Neural crest cell (in vitro differentiated cells): ENCODE measurements around the gene ZC3H4. TPM values are rescaled to one million over a fixed set of nuclear protein-coding genes. Genes with fewer than 3 reads are reported as not detected.
"Not testable (repeated sequence)": the region's sequence is repeated elsewhere in the genome, so short reads cannot be mapped to it uniquely, and the experiment has no call there.

Source experiments
- DNase-seq: peaks from one replicate; pipeline ENCODE4 v3.0.0; 2021; ENCODE audit warnings: low read depth, mixed read lengths, low spot score
- H3K27ac Mint-ChIP-seq: one replicate; pipeline ENCODE4 v1.8.0; 2021; ENCODE audit warnings: mild to moderate bottlenecking, mixed read lengths; ENCODE audit not compliant: unreplicated experiment
- H3K27me3 Mint-ChIP-seq: 2 replicates; pipeline ENCODE4 v1.8.0; 2021; ENCODE audit warnings: low read depth, mild to moderate bottlenecking, mixed read lengths
- H3K36me3 Mint-ChIP-seq: 2 replicates; pipeline ENCODE4 v1.8.0; 2021; ENCODE audit warnings: low read depth, mild to moderate bottlenecking, mixed read lengths
- H3K4me1 Mint-ChIP-seq: 2 replicates; pipeline ENCODE4 v1.8.0; 2021; ENCODE audit warnings: mixed read lengths
- H3K4me3 Mint-ChIP-seq: one replicate; pipeline ENCODE4 v1.8.0; 2021; ENCODE audit warnings: mild to moderate bottlenecking, mixed read lengths
- H3K9me3 Mint-ChIP-seq: 2 replicates; pipeline ENCODE4 v1.8.0; 2021; ENCODE audit warnings: mixed read lengths
- total RNA-seq: library from RNA; stranded (reverse); gene quantifications from 2 replicates; pipeline ENCODE4 v1.2.1, GENCODE V29; 2021
- TF ChIP-seq, protein P1 (sequence below): fragments of 200-600 bp; sonication (generic); conservative IDR thresholded peaks from 2 replicates; pipeline ENCODE4 v1.5.0; 2021; ENCODE audit warnings: antibody characterized with exemption, mild to moderate bottlenecking

ZC3H4 gene
- total RNA-seq, 1 donor from 2014 or later, result 104 TPM

DNA sequence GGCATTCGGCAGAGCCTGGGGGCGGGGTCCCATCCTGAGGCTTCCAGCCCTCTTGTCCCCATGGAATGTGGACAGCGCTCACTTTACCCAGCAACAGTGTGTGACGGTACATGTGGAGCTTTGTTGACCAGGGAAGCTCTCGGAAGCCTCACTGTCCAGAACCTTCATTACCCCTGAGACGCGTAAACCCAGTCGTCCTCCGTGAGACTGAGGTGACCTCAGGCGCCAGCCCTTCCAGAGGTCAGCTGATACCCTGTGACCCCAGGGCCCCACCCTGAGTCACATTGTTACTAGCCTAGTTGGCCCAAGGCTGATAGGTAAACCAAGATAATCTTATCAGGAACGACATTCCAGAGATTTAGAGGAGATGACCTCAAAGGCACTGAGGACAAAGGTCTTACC lies 55.0 kb downstream of the ZC3H4 start:
- H3K4me1 Mint-ChIP-seq, result peaks cover 11% of the 10 kb centered on the region
- H3K36me3 Mint-ChIP-seq, result no peaks in the 10 kb centered on the region
- H3K9me3 Mint-ChIP-seq, result no peaks in the 10 kb centered on the region
- DNase-seq, result no peak
- H3K4me3 Mint-ChIP-seq, result no peak overlapping the region
- TF ChIP-seq, protein P1, sequence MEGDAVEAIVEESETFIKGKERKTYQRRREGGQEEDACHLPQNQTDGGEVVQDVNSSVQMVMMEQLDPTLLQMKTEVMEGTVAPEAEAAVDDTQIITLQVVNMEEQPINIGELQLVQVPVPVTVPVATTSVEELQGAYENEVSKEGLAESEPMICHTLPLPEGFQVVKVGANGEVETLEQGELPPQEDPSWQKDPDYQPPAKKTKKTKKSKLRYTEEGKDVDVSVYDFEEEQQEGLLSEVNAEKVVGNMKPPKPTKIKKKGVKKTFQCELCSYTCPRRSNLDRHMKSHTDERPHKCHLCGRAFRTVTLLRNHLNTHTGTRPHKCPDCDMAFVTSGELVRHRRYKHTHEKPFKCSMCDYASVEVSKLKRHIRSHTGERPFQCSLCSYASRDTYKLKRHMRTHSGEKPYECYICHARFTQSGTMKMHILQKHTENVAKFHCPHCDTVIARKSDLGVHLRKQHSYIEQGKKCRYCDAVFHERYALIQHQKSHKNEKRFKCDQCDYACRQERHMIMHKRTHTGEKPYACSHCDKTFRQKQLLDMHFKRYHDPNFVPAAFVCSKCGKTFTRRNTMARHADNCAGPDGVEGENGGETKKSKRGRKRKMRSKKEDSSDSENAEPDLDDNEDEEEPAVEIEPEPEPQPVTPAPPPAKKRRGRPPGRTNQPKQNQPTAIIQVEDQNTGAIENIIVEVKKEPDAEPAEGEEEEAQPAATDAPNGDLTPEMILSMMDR, result no peak
- peak overlapping the region; percentile 19 for H3K27ac Mint-ChIP-seq
- no peaks in the 10 kb centered on the region for H3K27me3 Mint-ChIP-seq

DNA sequence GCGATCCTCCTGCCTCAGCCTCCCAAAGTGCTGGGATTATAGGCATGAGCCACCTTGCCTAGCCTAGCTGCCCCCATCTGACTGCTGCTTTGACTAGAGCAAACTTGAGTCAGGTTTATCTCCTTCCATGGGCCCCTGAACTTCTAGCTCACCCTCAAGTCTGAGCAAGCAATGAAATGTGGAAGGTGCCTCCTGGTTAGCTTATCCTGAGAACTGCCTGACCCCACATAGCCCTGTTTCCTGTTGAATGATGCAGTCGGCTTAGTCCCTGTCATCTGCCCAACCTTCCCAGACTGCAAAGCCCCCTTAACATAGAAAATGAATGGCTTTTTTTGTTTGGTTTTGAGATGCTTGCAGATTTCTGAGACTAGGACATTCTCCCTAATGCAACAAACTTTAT lies 56.2 kb downstream of the ZC3H4 start:
- peak overlapping the region; percentile 12 for H3K4me3 Mint-ChIP-seq
- H3K4me1 Mint-ChIP-seq, result peaks cover 11% of the 10 kb centered on the region
- H3K9me3 Mint-ChIP-seq, result no peaks in the 10 kb centered on the region
- no peak for DNase-seq
- H3K36me3 Mint-ChIP-seq, result no peaks in the 10 kb centered on the region
- H3K27me3 Mint-ChIP-seq, result no peaks in the 10 kb centered on the region
- no peak overlapping the region for H3K27ac Mint-ChIP-seq
- TF ChIP-seq, protein P1, result no peak

DNA sequence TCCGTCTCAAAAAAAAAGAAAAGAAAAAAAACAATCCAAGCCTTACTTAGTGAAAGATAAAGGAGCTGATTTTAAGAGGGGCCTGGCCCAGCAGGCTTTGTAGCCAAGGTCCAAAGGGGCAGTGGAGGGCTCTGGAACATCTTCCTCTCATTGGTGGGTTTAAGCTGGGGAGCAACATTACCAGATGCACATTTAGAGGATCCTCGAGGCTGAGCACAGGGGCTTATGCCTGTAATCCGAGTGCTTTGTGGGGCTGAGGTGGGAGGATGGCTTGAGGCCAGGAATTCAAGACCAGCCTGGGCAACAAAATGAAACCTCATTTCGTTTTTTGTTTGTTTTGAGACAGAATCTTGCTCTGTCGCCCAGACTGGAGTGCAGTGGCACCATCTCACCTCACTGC lies 57.2 kb downstream of the ZC3H4 start:
- H3K27me3 Mint-ChIP-seq, result no peaks in the 10 kb centered on the region
- H3K9me3 Mint-ChIP-seq, result no peaks in the 10 kb centered on the region
- peaks cover 11% of the 10 kb centered on the region for H3K4me1 Mint-ChIP-seq
- no peak for DNase-seq
- H3K36me3 Mint-ChIP-seq, result no peaks in the 10 kb centered on the region
- H3K4me3 Mint-ChIP-seq, result no peak overlapping the region
- TF ChIP-seq, protein P1, result no peak
- no peak overlapping the region for H3K27ac Mint-ChIP-seq

DNA sequence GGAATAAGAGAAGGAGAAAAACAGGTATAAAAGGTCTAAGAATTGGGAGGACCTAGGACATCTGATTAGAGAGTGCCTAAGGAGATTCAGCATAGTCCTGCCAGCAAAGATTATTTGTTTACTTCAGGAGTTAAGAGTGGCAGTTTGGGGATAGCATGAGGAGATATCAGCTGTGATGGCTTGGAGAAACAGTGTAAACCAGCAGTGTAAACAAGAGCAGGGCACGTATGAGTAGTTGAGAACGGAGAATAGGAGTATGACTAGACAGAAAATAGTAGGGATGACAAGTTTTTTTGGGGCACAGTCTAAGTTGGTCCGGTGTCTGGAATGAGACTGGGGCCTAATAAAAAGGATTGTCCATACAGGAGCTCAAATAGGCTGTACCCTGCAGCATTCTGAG lies 63.0 kb downstream of the ZC3H4 start:
- H3K27me3 Mint-ChIP-seq, H3K4me3 Mint-ChIP-seq, H3K9me3 Mint-ChIP-seq, H3K36me3 Mint-ChIP-seq, DNase-seq: not testable (repeated sequence)
- peaks cover 14% of the 10 kb centered on the region for H3K4me1 Mint-ChIP-seq
- H3K27ac Mint-ChIP-seq, result peak overlapping the region; percentile 72

DNA sequence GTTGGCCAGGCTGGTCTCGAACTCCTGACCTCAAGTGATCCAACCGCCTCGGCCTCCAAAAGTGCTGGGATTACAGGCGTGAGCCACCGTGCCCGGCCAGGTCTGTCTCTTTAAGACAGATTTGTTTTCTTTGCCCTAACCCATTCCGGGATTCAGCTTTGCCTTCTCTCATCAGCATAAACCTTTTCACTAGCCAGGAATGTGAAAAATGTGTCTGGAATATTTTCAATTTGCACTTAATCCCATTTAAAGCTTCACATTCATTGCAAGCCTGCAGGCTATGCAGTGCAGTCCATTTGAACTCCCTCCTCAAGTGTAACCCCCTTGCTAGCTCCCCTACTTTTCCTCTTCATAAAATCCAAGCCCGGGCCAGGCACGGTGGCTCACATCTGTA lies 64.3 kb downstream of the ZC3H4 start:
- Mint-ChIP-seq H3K27ac (peak overlapping the region; percentile 71), H3K36me3 (peaks cover 5% of the 10 kb centered on the region), H3K27me3 (peaks cover 2% of the 10 kb centered on the region), H3K4me3 (peak overlapping the region; percentile 91), H3K4me1 (peaks cover 14% of the 10 kb centered on the region), H3K9me3 (peaks cover 3% of the 10 kb centered on the region)
- DNase-seq, result no peak
- TF ChIP-seq, protein P1, result no peak

DNA sequence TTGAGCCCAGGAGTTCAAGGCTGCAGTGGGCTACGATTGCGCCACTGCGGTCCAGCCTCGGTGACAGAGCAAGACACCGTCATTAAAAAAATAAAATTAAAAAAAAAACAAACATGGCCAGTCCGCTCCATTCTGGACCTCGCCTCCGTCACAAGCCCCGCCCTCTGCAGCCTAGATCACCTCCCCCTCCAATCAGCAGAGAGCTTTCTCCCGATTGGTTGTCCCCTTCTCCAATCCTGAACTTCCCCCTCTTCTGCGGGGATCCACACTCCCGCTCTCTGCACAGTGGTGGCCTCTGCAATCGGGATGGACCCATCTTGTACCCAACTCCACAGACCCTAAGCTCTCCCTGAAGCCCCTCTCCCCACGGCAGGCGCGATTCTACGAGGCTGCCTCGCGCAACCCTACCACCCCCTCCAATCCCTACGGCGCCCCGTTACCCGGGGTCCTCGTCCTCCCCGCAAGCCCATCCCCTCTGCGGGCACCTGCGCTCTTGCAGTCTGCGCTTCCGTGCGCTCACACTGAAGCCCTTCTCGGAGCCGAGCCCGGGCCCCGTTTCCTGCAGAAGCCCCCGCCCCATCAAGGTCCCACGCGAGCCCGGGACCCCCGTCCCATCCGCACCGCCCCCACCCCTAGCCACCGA lies 65.7 kb downstream of the ZC3H4 start:
- Mint-ChIP-seq H3K27ac (peak overlapping the region; percentile 95), H3K4me3 (peak overlapping the region; percentile 100)
- peak; percentile 72 for DNase-seq

More for the DNA sequence above, 65.7 kb downstream of the ZC3H4 start:
- Mint-ChIP-seq H3K36me3 (peaks cover 5% of the 10 kb centered on the region), H3K4me1 (peaks cover 14% of the 10 kb centered on the region), H3K9me3 (peaks cover 3% of the 10 kb centered on the region), H3K27me3 (peaks cover 2% of the 10 kb centered on the region)
- TF ChIP-seq, protein P1, result no peak
